ENCODE results near the gene RNF39. TPM values are rescaled to one million over a fixed set of nuclear protein-coding genes. Genes with fewer than 3 reads are reported as not detected.

RNF39 gene
- total RNA-seq, 1 donor = not detected

DNA sequence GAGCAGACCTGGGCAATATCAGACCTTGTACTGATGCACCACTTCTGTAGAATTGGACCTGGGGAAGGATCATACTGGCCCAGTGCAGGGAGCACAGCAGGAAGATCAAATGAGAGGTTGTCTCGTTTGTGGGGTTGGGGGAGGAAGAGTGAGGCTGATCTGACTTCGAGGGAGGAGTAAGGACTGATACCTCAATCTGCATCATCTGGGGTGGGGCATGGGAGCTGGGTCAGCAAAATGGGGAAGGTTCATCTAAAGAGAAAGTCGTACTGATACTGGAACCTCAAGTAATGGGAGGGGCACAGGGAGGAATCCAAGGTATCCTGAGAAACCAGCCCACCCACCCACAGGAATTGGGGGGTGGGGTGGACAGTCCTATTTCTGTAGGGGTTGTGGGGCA is 3.7 kb downstream of the RNF39 start:
- DNase-seq (ENCODE audit: insufficient read length, low spot score, missing footprints) = no peak
- Histone ChIP-seq H3K79me2 (ENCODE audit: insufficient read depth, low read length) (peaks cover 14% of the 10 kb centered on the region), H3K4me2 (ENCODE audit: insufficient read depth, low read length) (no peak overlapping the region), H3K27me3 (ENCODE audit: insufficient read depth, low read length) (peaks cover 66% of the 10 kb centered on the region), H3K27ac (ENCODE audit: low read depth, low read length) (no peak overlapping the region), H3K9me3 (ENCODE audit: low read depth, low read length) (no peaks in the 10 kb centered on the region), H2AFZ (ENCODE audit: low read length) (no peak overlapping the region), H3K4me3 (ENCODE audit: insufficient read depth, low read length) (no peak overlapping the region), H4K20me1 (ENCODE audit: insufficient read depth, low read length) (no peaks in the 10 kb centered on the region), H3K4me1 (ENCODE audit: insufficient read depth, low read length) (peaks cover 8% of the 10 kb centered on the region), H3K36me3 (ENCODE audit: insufficient read depth, low read length) (peaks cover 8% of the 10 kb centered on the region)
- TF ChIP-seq, protein P1, sequence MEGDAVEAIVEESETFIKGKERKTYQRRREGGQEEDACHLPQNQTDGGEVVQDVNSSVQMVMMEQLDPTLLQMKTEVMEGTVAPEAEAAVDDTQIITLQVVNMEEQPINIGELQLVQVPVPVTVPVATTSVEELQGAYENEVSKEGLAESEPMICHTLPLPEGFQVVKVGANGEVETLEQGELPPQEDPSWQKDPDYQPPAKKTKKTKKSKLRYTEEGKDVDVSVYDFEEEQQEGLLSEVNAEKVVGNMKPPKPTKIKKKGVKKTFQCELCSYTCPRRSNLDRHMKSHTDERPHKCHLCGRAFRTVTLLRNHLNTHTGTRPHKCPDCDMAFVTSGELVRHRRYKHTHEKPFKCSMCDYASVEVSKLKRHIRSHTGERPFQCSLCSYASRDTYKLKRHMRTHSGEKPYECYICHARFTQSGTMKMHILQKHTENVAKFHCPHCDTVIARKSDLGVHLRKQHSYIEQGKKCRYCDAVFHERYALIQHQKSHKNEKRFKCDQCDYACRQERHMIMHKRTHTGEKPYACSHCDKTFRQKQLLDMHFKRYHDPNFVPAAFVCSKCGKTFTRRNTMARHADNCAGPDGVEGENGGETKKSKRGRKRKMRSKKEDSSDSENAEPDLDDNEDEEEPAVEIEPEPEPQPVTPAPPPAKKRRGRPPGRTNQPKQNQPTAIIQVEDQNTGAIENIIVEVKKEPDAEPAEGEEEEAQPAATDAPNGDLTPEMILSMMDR (IDR thresholded peaks at IDR 0.05; ENCODE audit: extremely low read depth, low read depth, low read length) = no peak

DNA sequence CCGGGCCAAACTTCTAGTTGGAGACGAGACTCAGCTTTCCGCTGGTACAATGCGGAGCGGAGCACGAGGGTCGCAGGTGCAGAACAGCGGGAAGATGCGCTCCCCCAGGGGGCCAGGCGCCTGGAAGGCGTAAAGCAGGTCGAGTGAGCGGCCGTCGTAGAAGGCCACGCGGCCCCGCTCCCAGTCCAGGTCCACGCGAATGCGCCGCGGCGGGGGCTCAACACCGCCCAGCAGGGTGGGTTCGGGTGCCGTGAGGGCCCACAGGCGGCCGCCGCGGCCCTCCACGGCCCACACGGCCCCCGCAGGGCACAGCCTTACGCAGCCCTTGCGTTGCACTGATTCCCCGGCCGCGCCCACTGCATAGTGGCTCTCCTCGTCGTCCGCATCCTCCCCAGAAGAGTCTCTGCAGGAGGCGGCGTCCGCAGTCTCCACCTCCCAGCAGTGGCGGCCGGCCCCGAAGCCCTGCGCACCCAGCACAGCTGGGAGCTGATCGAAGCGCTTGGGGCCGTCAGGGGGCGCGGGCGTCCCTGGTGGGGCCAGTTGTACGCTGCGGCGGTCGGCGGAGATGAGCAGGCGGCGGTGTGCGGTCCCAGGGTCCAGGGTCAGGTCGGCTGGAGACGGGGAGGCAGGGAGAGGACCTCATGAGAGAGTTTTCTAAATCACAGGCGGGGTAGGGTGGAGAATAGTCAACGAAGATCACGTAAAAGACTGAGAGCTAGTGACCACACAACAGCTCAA is 4.3 kb downstream of the RNF39 start:
- peak; percentile 84 for DNase-seq (ENCODE audit: insufficient read length, low spot score, missing footprints)
- H3K4me2 ChIP-seq (ENCODE audit: insufficient read depth, low read length) = no peak overlapping the region
- TF ChIP-seq, protein P1 (IDR thresholded peaks at IDR 0.05; ENCODE audit: extremely low read depth, low read depth, low read length) = no peak

DNA sequence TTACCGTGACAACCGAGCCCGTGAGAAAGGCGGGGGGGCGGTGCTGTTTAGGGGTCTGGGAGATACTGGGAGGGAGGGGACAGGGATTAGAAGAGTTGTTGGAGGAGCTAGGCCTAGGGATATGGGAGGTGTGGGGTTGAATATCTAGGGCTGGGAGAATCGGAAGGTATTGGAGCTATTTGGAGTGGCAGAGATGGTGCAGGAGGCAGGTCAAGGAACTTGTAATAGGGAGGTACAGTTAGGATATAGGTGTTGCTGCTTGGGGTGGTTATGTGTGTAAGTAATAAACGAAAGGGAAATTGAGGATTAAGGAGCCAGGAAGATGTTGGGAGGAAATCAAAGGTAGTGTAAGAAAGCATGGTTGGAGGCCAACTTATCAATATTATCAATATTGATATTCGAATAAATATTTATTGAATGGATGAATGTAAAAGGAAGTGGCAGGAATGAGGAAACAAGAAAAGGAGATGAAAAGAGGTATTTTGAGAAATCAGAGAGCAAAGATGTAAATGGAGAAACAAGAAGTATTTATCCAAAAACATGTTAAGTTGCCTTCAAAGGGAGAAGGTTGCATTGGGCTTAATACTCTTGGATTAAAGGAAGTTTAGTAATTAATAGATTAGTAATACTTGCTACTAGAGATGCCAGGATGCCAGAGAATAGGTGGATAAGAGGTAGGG is 8.0 kb downstream of the RNF39 start:
- Histone ChIP-seq H3K27me3 (ENCODE audit: insufficient read depth, low read length) (peaks cover 24% of the 10 kb centered on the region), H3K9me3 (ENCODE audit: low read depth, low read length) (no peaks in the 10 kb centered on the region), H3K4me1 (ENCODE audit: insufficient read depth, low read length) (peaks cover 22% of the 10 kb centered on the region), H3K4me2 (ENCODE audit: insufficient read depth, low read length) (peak overlapping the region; percentile 91), H2AFZ (ENCODE audit: low read length) (peak overlapping the region; percentile 97), H3K27ac (ENCODE audit: low read depth, low read length) (peak overlapping the region; percentile 98), H3K4me3 (ENCODE audit: insufficient read depth, low read length) (peak overlapping the region; percentile 97), H3K79me2 (ENCODE audit: insufficient read depth, low read length) (peaks cover 26% of the 10 kb centered on the region), H4K20me1 (ENCODE audit: insufficient read depth, low read length) (no peaks in the 10 kb centered on the region), H3K36me3 (ENCODE audit: insufficient read depth, low read length) (peaks cover 18% of the 10 kb centered on the region)
- DNase-seq (ENCODE audit: insufficient read length, low spot score, missing footprints) = no peak
- TF ChIP-seq, protein P1 (IDR thresholded peaks at IDR 0.05; ENCODE audit: extremely low read depth, low read depth, low read length) = no peak

More for the DNA sequence above, 4.3 kb downstream of the RNF39 start:
- Histone ChIP-seq H3K4me3 (ENCODE audit: insufficient read depth, low read length) (no peak overlapping the region), H3K79me2 (ENCODE audit: insufficient read depth, low read length) (peaks cover 14% of the 10 kb centered on the region), H3K9me3 (ENCODE audit: low read depth, low read length) (no peaks in the 10 kb centered on the region), H3K27me3 (ENCODE audit: insufficient read depth, low read length) (peaks cover 60% of the 10 kb centered on the region), H4K20me1 (ENCODE audit: insufficient read depth, low read length) (no peaks in the 10 kb centered on the region), H2AFZ (ENCODE audit: low read length) (no peak overlapping the region), H3K4me1 (ENCODE audit: insufficient read depth, low read length) (peaks cover 12% of the 10 kb centered on the region), H3K27ac (ENCODE audit: low read depth, low read length) (no peak overlapping the region), H3K36me3 (ENCODE audit: insufficient read depth, low read length) (peaks cover 8% of the 10 kb centered on the region)

Measured in osteoblast (primary cell).